Neural crest cell (in vitro differentiated cells): ENCODE measurements around the gene PACSIN2. TPM values are rescaled to one million over a fixed set of nuclear protein-coding genes. Genes with fewer than 3 reads are reported as not detected.
"Not testable (repeated sequence)": the region's sequence is repeated elsewhere in the genome, so short reads cannot be mapped to it uniquely, and the experiment has no call there.

ENCODE experiments used
- DNase-seq: peaks from one replicate; pipeline ENCODE4 v3.0.0; 2021; ENCODE audit warnings: low read depth, mixed read lengths, low spot score
- H3K27ac Mint-ChIP-seq: one replicate; pipeline ENCODE4 v1.8.0; 2021; ENCODE audit warnings: mild to moderate bottlenecking, mixed read lengths; ENCODE audit not compliant: unreplicated experiment
- H3K27me3 Mint-ChIP-seq: 2 replicates; pipeline ENCODE4 v1.8.0; 2021; ENCODE audit warnings: low read depth, mild to moderate bottlenecking, mixed read lengths
- H3K36me3 Mint-ChIP-seq: 2 replicates; pipeline ENCODE4 v1.8.0; 2021; ENCODE audit warnings: low read depth, mild to moderate bottlenecking, mixed read lengths
- H3K4me1 Mint-ChIP-seq: 2 replicates; pipeline ENCODE4 v1.8.0; 2021; ENCODE audit warnings: mixed read lengths
- H3K4me3 Mint-ChIP-seq: one replicate; pipeline ENCODE4 v1.8.0; 2021; ENCODE audit warnings: mild to moderate bottlenecking, mixed read lengths
- H3K9me3 Mint-ChIP-seq: 2 replicates; pipeline ENCODE4 v1.8.0; 2021; ENCODE audit warnings: mixed read lengths
- CTCF ChIP-seq: fragments of 200-600 bp; sonication (generic); conservative IDR thresholded peaks from 2 replicates; pipeline ENCODE4 v1.5.0; 2021; ENCODE audit warnings: antibody characterized with exemption, mild to moderate bottlenecking
- total RNA-seq: library from RNA; stranded (reverse); gene quantifications from 2 replicates; pipeline ENCODE4 v1.2.1, GENCODE V29; 2021

PACSIN2 gene
- total RNA-seq, 1 donor from 2014 or later, result 79.4 TPM

- DNase-seq, result no peak
- TF ChIP-seq CTCF, result no peak
- Mint-ChIP-seq H3K27ac (peak overlapping the region; percentile 4), H3K4me3 (peak overlapping the region; percentile 54), H3K4me1 (peaks cover 60% of the 10 kb centered on the region), H3K27me3 (no peaks in the 10 kb centered on the region), H3K36me3 (no peaks in the 10 kb centered on the region), H3K9me3 (no peaks in the 10 kb centered on the region)
Measured at GRCh38 chr22:42920101-42920820, 94.7 kb downstream of the PACSIN2 start.

GRCh38 chr22:42919199-42919598, 95.8 kb downstream of the PACSIN2 start:
- H3K4me1 Mint-ChIP-seq, result peaks cover 52% of the 10 kb centered on the region

DNA sequence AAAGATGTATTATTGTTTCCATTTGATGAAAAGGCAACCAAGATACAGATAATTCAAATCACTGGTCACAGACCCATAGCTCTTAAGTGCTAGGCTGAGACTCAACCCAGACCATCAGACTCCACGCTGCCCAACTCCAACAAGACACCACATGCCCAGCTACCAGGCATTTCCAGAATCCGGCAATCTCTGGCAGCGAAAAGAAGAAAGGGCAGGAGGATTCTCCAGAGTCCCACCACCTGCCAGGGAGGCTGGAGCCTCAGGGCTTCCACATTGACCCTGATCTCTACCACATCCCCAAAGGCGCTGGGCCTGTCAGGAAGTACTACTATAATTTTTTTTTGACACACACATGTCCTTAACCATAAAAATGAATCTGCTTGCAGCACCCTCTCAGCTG, 96.4 kb downstream of the PACSIN2 start:
- no peaks in the 10 kb centered on the region for H3K36me3 Mint-ChIP-seq
- TF ChIP-seq CTCF, result no peak
- peaks cover 52% of the 10 kb centered on the region for H3K4me1 Mint-ChIP-seq
- DNase-seq, result no peak
- H3K4me3 Mint-ChIP-seq, result no peak overlapping the region
- H3K27me3 Mint-ChIP-seq, result no peaks in the 10 kb centered on the region
- H3K9me3 Mint-ChIP-seq, result no peaks in the 10 kb centered on the region
- peak overlapping the region; percentile 57 for H3K27ac Mint-ChIP-seq

More at GRCh38 chr22:42919199-42919598, 95.8 kb downstream of the PACSIN2 start:
- Mint-ChIP-seq H3K27ac (no peak overlapping the region), H3K9me3 (no peaks in the 10 kb centered on the region), H3K27me3 (no peaks in the 10 kb centered on the region), H3K4me3 (no peak overlapping the region), H3K36me3 (no peaks in the 10 kb centered on the region)
- DNase-seq, result no peak
- TF ChIP-seq CTCF, result no peak

DNA sequence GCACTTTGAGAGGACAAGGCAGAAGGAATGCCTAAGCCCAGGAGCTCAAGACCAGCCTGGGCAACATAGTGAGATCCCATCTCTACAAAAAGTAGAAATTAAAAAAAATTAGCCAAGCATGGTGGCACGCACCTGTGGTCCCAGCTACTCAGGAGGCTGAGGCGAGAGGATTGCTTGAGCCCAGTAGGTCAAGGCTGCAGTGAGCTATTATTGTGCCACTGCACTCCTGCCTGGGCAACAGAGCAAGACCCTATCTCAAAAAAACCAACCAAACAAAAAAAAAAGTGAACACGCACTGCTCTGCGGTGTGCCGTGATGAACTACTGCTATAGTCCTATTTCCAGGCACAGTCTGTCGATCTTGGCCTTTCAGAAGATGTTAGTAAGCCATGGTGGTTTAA, 97.6 kb downstream of the PACSIN2 start:
- peaks cover 44% of the 10 kb centered on the region for H3K4me1 Mint-ChIP-seq
- not testable (repeated sequence) for H3K27me3 Mint-ChIP-seq, H3K4me3 Mint-ChIP-seq, H3K36me3 Mint-ChIP-seq, H3K9me3 Mint-ChIP-seq, H3K27ac Mint-ChIP-seq, DNase-seq

DNA sequence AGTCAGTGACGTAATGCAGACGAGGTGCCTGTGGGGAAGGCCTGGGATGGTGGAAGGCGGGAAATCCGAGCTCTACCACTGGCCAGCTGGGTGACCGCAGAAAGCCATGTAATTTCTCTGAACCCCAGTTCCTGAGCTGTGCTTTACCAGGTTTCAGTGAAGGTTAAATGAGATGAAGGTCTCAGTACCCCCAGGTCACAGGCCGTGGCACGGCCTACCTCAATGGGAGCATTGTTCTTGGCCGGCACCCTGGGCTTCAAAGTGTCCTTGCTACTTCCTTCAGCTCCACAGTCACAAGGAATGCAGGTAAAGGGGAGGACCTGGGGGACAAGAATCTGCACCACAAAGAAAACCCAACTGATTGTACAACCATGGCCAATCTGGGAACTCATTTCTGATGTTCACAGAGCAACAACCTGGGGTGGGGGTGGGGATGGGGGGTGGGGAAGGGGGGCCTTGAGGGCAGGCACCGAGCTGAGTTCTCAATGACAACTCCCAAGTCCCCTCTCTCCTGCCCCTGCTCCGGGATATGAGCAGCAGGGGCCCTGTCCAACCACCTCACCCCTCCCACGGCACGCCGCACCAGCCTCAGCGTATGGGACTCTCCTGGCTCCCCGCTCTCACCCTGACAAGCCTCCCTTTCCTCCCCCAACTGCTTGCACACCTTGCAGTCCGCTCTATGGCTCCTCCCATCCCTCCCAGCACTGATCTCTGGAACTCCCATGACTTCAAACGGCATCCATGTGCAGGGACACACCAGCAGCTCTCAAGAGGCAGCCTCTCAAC, 98.8 kb downstream of the PACSIN2 start:
- no peak for DNase-seq
- H3K9me3 Mint-ChIP-seq, result no peaks in the 10 kb centered on the region
- no peak for TF ChIP-seq CTCF
- no peaks in the 10 kb centered on the region for H3K27me3 Mint-ChIP-seq
- H3K36me3 Mint-ChIP-seq, result no peaks in the 10 kb centered on the region
- peaks cover 45% of the 10 kb centered on the region for H3K4me1 Mint-ChIP-seq
- peak overlapping the region; percentile 54 for H3K27ac Mint-ChIP-seq
- peak overlapping the region; percentile 43 for H3K4me3 Mint-ChIP-seq

- no peak for TF ChIP-seq CTCF
Measured at GRCh38 chr22:42914511-42915076, 100.4 kb downstream of the PACSIN2 start.

More at GRCh38 chr22:42914511-42915076, 100.4 kb downstream of the PACSIN2 start:
- H3K27ac Mint-ChIP-seq, result no peak overlapping the region
- no peak for DNase-seq
- H3K4me1 Mint-ChIP-seq, result peaks cover 42% of the 10 kb centered on the region
- H3K9me3 Mint-ChIP-seq, result no peaks in the 10 kb centered on the region
- H3K27me3 Mint-ChIP-seq, result no peaks in the 10 kb centered on the region
- H3K36me3 Mint-ChIP-seq, result no peaks in the 10 kb centered on the region
- no peak overlapping the region for H3K4me3 Mint-ChIP-seq
